DND-41 (cell line): ENCODE data around the gene DIPK2A.

Source experiments
- CTCF ChIP-seq: IDR thresholded peaks from 2 replicates; pipeline ENCODE4 v1.5.1; 2012; ENCODE audit warnings: borderline replicate concordance, low read length, moderate library complexity, mild to moderate bottlenecking; ENCODE audit not compliant: poor library complexity, severe bottlenecking; ENCODE audit errors: extremely low read depth
- EZH2 ChIP-seq: IDR thresholded peaks from 3 replicates; pipeline ENCODE4 v1.6.1; 2012; ENCODE audit warnings: borderline replicate concordance, low read depth, mild to moderate bottlenecking, moderate library complexity, low read length, inconsistent platforms; ENCODE audit not compliant: severe bottlenecking

- TF ChIP-seq CTCF (no peak), EZH2 (no peak)
These were observed 7.7 kb upstream of the DIPK2A start for GRCh38 chr3:143963946-143964345.
